Amniotic stem cell (primary cell): Measurements from ENCODE around the gene GABBR2.

ENCODE experiments used
- DNase-seq: peaks from one replicate; lab custom pipeline; 2025; lab: John Stamatoyannopoulos, UW

GABBR2 gene

DNA sequence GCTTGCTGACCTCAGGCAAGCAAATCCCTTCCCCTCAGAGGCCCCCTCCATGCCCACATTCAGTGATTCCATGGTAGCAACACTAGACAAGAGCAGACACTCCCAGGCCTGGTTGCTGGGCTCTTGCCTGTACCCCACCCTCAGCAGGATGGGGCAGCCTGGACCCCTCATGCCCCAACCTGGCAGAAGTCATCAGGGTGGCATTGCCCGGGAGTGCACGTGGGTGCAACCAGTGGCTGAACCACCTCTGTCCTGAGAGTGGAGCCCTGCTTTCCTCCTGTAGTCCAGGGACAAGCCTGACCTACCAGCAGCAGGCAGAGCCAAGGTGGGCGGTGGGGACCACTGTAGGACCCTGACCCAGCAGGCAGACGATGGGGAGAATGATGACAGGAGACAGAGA, 387.5 kb downstream of the GABBR2 start:
- DNase-seq = no peak

DNA sequence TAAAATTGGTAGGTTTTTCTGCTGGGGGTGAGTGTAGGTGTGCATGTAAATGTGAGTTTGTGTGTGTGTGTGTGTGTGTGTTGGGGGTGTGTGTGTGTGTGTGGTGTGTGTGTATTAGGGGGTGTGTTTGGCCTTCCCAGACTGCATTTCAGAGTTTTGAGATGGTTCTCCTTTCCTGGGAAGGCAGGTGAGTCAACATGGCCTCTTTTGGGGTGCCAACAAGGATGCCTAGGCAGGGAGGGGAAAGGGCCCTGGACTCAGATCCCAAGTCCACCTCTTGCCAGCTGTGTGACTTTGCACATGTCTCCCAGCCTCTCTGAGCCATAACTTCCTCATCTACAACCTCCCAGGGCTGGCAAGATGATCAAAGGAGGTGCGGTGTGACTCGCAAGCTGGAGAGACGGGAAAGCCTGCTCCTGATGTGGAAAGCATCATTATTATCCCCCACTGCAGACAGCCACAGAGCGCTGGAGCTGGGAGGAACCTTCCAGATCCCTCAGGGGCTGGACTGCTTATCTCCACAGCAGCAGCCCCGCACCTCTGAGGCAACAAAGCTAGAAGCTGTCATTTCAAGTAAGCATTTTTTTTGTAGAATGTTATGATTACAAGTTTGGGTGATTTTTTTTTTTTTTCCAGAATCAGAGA, 389.8 kb downstream of the GABBR2 start:
- no peak for DNase-seq

DNA sequence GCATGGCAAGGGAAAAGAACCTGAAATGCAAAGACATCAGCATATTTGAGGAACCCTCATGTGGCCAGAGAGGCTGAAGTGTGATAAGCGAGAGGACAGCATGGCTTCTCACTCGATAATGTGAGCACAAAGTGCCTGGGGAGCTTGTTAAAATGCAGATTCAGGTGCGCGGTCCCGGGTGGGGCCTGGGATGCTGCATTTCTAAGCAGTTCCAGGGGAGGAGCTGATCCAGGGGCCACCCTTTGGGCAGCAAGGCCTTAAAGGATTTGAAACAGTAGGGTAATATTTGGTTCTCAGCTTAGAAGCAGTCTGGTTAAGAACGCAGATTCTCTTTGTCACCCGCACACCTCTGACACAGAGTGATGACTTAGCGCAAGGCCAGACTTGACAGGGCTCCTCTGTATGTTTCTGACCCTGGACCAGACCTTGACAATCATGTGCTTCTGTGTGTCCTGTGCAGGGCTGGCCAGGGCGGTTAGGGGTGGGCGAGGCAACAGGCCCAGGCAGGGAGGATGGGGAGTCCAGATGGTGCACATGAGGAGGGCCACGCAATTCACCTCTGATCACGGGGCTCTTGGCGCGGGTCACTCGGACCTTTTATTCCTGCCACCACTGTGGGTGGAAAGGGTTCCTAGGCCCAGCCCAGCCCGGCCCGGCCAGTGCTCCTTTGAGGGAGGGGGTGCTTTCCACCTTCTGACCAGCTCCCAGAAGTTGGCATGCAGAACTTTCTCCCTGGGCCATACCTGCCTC, 390.5 kb downstream of the GABBR2 start:
- DNase-seq = no peak

DNA sequence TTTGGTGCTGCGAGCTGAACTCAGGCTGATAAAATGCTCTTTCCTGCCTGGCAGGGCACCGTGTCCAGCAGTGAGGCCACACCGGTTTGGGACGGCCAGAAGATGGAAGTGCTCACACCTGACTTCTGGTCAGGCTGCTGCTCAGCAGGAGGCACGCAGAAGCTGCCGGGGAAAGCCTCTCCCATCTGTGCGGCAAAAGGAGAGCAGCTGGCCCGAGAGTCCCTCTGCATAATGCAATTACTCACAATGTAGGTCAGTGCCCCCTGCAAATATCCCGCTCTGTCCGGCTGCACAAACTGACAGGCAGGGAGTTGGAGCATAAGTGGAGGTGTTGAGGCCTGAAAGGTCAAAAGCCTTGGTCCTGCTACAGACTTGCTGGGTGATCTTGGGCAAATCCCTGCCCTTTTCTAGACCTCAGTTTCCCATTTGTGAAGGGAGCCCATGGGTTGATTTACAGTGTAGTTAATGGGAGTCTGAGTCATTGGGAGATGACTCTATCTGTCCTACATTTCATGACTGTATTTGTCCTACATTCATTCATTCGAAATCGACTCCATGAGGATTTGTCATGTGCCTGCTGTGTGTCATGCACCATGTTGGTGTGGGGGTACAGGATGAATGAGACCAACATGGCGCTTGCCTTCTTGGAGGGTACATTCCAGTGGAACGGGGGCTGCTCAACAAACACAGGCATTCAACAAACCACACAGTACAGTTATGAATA, 391.4 kb downstream of the GABBR2 start:
- no peak for DNase-seq

DNA sequence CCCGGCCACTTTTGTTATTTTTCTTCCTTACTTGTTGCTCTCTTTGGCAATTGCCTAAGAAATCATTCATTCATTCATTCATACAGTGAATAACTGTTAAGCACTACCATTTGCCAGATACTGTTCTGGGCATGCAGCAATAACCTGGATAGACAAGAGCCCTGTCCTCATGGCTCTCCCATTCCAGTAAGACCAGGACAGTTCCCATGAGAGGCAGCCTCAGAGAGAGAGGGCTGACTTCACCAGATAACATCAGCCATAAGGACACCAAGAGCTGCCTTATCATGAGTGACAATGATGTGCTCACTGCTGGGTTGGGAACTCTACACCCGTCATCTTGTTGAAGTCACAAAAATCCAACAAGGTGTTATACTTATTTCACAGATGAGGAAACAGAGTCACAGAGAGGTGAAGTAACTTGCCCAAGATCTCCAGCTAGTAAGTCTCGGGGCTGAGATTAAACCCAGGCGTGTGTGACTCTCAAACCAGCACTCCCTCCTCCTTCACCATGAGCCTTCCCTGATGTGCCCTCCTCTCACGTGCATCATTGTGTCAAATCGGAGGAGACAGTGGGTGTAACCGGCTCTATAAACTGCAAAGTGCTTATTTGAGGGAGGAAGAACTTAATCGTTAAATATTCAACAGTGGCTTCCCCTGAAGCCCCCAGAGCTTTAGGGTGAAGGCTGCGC, 392.1 kb downstream of the GABBR2 start:
- no peak for DNase-seq

DNA sequence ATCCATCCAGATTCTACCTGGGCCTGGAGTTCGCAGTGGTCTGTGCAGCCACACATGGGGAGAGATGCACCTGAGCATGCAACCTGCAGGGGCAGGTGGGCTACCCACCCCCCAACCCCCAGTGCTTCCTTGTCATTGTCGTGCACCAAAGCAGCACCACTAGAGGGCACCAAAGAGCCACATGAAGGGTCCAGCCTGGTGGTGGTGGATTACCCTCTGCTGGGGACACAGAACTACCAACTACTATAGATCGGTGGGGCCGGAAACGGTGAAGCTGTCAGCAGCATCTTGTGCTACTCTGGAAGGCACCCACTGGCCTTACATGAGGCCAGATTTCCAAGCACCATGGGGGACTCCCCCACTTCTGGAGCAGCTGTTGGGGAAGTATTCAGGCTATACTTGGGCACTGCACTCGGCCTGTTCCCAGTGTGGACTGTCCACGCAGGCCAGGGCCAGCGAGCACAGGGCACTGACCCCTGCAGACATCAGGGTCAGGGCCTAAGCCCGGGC, 393.1 kb downstream of the GABBR2 start:
- DNase-seq = peak; percentile 68

DNA sequence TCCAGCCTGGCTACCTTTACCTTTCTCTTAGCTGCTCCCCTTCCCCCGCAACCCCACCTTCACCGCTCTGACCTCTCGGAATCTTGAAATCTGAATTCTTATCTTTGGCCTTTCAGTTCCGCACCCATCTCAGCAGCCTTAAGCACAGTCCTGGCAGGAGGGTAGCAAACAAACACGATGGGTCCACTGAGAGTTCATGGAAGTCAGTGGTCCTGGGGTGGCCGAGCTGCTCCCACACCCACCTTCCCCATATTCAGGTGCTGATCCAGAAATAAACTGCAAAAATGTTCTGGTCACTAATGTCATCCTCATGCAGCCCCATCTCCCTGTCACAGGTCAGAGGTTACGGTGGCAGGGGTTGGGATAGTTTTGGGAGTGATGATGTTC, 393.7 kb downstream of the GABBR2 start:
- no peak for DNase-seq

DNA sequence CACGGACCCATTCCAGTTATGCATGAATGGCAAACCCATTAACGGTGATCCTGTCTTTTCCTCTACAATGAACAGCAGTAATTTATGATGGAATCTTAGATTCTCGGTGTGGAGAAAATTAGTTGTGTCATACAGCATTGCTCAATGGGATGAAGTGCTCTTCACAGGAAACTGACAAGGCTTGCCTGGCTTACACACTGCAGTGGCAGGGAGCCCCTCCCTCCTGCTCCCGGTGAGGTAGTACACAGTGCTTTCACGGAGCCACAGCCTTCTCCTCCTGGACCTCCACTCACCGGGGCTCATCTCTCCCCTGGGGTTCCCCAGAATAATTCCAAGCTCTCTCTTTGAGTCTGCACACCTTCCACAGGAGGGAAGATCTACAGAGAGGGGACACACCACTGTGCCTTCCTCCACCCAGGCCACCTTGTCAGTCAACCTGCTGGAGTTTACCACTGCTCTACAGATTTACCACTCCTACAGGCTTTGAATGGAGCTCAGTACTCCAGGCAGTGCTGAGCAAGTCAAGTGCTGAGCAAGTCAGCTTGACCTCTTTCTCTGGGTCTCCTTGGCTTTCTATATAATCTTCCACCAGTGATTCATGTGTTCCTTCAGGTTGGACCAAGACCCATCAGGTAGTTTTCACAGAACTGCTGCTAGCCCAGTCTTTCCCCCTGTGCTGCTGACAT, 394.2 kb downstream of the GABBR2 start:
- no peak for DNase-seq

DNA sequence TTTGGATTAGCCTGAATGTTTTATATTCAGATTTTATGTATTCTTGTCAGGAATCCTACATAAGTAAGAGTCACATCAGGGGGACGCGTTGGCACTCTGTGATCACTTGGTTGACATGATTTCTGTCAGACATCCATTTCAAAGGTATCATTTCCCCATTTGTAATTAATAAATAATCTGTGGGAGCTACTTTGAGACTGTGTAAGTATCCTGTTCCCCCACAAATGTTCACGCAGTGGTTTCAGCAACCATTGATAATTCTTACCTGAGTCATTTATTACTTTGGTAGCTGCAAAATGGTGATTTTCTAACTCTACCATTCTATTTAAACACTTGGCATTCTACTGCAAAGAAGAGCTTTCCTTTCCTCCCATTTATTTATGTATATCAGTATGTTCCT, 396.4 kb downstream of the GABBR2 start:
- DNase-seq = no peak

DNA sequence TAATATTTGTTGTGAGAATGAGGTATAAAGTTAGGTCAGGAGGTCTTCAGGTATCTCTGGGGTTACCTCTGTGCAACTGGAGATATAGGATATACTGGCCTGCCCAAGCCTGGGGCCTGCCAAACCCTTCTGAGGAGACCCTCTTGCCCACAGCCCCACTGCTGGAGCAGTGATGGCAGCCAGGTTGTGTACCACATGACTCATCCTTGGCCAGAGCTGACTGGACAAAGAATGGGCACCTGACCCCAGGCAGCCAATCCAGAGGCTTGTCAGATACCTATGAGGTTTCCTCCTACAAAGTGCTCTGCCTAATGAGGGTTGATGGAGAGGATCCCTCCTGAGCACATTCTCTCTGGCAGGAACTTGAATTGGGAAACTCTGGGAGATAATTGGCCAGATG, 397.2 kb downstream of the GABBR2 start:
- DNase-seq = no peak

DNA sequence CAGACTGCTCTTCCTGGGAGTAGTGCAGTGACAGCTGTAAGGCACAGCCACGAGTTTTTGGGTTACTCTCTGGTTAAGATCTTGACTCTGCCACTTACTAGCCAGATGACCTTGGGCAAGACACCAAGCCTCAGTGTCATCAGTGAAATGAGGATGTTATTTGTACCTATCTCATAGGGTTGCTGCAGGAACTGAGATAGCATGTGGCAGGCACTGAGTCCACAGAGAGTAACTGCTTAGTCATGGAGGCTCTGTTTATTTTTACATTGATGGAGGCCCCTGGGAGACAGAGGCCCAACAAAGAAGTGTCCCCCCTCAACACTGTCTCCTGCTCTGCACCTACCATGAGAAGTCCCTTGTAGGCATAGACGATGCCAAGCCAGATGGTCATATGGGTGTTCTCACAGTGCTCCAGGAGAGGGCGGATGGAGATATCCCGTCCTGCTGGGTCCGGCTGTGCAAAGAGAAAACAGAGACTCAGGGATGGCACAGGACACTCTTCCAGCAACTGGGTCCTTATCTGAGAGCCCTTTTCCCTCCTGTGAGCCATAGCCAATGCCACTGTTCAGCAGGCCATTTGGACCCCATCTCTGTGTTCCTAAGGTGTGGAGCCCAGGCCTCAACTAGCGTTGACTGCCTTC, 397.9 kb downstream of the GABBR2 start:
- DNase-seq = no peak

DNA sequence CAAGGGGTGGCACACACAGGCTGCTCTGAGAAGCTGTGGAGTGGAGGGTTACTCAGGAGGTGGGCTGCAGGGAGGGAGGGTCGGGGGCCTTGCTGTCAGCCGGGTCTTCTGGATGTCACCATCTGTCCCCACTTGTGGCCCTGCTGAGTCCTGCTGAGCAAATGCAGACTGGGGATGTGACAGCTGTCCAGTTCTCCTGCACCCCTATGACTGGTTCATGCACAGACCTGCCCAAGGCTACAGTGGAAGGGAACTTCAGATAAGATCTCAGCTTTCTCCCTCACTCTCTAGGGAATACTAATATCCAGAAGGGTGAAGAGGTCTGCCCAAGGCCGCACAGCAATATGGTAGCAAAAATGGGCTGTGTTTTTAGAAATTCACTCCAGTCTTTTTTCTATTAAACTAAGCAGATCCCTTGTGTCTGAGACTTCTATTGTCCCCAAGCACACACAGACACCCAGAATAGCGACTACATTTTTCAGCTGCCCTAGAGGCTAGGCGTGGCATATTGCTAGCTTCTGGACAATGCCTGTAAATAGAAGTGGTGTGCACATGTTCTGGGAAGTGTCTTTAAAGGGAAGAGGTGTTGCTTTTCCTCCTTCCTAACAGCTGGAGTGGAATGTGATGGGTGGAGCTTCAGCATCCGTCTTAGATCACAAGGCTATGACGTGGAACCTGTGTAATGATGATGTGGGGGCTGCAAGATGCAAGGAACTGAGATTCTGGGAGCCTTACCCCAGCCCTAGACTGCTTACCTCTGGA, 402.2 kb downstream of the GABBR2 start:
- DNase-seq = no peak

DNA sequence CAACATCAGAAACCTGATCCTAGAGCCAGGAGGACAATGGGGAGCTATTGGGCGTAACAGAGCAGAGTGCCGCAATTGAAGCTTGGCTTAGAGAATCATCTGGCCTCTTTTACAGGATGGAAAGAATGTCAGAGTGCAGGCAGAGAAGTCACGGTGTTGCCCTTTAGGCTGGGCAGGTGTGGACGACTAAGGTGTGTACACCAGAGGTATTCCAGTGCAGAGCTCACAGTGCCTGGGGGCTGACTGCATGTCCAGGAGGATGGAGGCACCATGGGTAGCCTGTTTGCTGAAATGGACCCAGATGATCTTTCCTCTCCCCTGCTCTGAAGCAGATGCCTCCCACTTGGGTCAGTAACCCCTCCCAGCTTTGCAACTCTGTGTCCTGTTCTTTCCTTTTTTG, 404.4 kb downstream of the GABBR2 start:
- DNase-seq = no peak

DNA sequence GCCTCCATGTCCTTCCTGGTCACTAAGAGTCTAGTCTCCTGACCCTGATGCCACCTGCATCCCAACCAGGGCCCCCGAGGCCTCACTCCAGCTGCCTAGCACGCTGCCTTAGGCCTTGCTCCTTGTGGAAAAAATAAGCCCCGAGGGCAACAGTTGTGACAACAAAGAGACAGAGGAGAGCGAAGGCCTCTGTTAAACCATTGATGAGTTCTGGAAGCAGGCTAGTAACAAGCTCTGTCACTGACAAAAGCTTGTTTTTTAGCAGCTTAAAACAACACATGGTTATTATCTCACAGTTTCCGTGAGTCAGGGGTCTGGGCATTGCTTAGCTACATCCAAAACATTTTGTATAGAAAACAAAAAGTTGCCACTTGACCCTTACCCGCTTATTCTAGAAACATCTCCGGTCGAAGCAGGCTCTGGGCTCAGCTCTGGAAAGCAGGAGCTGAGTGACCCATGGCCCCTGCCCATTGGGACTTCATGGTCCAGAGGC, 405.1 kb downstream of the GABBR2 start:
- DNase-seq = no peak

DNA sequence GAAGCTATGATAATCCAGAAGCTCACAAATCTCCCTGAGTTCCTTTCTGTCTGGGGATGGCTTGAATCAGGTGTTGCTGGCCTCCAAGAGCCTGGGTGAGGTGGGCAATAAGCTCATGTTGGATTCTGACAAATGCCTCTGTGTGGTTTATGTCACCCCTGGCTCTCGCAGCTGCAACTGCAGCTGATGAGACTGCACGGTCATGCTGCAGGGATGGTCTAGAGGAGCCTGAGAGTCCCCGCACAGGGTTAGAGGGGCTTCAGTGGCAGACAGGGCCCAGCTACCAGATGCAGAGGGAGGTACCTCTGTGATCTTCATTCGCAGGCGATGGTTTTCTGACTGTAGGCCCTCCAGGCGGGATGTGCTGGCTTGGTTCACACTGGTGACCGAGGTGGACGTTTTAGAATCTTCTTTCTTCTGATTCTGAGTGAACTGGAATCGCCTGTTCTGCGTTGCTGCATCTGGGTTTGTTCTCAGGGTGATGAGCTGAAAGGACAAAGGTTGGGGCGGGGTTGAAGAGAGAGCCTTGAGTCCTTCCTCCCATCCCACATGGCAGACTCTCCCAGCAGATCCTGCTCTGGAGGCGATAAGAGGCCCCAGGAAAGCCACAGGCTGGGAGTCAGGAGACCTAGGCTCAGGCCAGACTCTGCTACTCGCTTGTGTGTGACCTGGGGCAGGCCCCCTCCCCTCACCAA, 405.6 kb downstream of the GABBR2 start:
- DNase-seq = no peak

DNA sequence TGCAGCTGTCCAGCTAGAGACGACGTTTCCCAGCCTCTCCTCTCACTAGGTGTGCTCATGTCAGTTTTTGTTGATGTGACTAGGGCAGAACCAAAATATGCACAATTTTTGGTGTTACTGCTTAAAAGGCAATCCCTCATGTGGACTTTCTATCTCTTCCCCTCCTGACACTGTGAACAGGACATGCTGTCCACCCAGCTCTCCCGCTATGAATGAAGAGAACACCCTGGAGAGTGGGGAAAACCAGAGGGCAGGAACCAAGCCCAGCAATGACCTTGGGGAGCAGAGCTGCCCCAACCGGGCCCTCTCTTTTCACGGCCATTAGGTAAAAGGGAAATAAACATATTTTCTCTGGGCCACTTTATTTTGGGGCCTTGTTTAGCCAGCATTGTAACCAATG, 406.6 kb downstream of the GABBR2 start:
- no peak for DNase-seq

DNA sequence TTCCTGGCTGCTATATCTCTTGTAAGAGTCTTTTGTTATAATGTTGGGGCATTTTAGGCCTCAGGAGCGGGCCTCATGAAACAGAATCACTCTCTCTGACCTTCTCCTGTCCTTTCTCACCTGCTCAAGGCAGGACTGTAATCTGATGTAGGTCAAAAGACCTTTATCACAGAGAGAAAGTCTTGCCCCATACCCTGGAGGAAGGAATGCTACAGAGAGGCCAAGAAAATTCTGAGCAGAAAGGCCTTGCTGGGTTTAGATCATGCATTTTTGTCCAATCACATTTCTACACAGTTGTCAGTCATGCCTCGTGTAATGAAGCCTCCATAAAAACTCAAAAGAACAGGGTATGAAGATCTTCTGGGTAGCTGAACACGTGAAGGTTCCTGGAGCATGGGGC, 408.1 kb downstream of the GABBR2 start:
- no peak for DNase-seq

DNA sequence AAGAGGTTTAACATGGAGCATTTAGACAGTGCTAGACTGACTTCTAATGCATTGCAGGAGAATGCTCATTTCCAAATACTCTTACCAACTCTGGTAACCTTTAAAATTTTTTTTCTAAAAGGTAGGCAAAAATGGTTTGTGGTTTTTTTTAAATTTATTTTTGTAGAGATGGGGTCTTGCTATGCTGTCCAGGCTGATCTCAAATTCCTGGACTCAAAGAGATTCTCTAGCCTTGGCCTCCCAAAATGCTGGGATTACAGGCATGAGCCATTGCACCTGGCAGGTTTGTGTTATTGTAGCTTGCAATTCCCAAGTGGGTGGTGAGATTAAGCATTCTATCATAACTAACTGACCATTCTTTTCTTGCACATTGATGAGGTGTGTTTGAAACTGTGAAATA, 410.3 kb downstream of the GABBR2 start:
- no peak for DNase-seq

DNA sequence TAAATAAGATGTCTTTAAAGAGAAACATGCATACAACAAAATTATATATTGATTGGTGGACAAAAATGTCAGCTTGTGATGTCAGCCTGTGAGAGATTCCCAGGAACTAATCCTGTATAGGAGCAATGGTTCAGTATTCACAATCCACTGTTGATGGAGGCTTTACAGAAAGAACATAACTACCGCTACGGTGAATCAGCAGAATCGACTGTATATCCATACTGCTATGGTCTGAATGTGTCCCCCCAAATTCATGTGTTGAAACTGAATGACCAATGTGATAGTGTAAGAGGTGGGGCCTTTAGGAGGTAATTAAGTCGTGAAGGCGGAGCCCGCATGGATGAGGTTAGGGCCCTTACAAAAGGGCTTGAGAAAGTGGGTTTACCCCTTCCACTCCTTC, 412.9 kb downstream of the GABBR2 start:
- no peak for DNase-seq

DNA sequence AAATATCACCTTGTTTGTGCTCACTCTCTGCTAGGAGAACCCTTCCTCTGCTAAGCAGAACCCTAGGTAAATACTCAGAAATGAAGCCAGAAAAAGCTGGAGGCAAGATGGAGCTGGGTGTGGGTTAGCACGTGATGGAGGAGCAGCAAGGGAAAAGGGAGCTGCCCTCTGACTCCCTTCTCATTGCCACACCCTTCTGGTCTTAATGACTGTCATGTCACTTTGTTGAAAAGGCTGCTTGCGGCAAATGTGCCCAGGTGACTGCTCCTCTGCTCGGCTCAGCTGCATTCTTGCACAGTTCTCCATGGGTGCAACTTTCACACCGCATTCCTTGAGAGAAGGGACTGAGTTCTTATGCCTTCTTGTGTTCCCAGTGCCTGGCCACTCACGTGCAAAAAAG, 416.9 kb downstream of the GABBR2 start:
- DNase-seq = no peak
